Measurements from ENCODE around the gene FSTL3.

The FSTL3 gene

DNA sequence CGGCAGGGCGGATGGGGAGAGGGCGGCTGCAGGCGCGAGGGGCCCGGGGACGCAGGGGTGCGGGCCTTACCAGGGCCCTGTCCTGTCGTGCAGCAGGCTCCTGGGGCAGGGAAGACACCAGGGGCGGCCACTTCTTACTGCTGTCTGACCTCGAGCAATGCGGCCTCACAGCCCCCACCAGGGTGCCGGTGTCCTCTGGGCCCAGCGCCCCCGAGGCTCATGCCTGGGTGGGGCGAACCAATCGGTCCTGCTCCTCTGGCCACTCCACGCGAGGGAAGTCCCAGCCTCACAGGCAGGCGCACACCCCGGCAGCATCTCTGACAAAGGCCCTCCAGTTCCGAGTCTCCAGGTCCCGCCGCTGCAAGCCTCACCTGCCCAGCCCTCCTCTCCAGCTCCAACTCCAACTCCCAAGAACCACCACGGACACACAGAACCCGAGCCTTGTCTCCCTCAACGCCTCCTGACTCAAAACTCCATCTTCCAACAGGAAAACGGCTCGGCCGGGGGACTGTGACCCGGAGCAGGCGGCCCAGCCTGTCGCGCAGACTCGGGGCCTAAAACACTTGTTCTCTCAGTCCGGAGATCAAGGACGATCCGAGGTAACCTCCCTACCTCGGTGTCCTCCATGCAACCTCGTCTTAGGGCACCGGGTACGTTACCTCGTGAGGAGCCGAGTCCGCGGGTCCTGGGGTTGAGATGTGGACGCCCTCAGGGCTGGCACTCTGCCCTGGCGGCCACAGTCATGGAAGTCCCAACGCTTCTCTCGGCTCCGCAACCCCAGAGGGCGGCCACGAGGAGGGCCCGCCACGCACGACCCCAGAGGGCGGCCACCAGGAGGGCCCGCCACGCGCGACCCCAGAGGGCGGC, 30.0 kb upstream of the FSTL3 start:
- no peak for DNase-seq

DNA sequence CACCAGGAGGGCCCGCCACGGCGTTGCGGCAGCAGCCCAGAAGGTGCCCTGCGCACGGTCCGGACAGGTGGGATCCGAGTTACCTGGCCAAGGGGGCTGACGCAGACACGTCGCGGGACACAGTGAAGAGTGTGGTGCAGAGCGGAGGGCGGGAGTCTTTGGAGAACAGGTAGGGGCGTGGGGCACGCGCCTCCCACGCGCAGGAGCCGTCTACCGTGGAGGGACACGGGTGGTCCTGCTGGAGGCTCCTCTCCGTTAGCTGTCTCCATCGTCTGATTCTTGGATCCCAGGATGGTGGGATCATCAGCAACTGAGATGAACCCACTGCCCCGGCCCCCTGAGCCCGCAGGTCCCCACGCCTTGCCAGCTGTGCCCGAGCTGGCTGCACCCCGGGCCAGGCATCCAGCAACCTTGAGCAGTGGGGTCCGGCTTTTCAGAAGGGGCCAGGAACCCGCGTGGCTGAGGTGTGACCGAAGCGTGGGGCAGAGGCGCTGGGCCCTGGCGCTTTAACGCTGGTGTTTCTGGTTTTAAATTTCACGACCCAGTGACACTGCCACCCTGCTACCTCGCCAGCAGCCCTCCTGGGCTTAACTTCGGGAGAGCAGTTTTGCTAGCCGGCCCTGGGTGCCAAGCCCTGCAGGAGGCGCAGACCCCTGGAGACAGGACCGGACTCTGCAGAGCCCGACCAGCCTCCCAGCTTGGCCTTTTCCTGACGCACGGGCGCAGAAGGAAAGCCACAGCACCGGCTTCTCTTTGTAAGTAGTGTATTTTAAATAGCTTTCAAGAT, 29.2 kb upstream of the FSTL3 start:
- no peak for DNase-seq

DNA sequence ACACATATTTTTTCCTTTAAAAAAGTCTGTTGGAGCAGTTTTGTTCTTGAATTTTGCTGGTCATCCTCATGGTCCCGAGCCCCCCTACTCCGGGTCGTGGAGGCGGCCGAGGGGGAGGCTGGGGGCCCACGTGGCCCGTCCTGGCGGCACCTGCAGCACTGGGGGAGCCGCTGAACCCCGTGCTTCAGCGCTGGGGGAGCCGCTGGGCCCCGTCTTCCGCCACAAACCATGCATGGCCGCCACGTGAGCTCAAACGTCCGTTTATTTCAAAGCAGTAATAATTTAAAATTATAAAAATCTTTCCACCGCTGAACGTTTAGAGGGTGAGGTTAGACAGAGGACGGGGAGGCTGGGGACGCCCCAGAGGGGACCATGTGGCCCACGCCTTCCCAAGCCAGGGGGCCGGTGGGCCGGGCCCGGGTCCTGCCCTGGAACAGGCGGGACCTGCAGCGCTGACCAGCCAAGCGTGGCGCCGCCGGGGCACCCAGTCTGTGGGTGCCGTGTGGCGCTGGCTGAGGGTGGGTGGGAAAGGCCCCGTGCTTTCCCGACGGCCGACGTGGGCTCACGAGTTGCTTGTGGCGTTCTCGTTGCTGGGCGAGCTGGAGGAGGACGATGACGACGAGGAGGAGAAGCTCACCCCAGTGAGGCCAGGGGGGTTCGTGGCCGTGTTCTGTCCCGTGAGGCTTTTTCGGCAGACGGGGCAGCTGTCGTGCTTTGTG, 28.5 kb upstream of the FSTL3 start:
- no peak for DNase-seq

DNA sequence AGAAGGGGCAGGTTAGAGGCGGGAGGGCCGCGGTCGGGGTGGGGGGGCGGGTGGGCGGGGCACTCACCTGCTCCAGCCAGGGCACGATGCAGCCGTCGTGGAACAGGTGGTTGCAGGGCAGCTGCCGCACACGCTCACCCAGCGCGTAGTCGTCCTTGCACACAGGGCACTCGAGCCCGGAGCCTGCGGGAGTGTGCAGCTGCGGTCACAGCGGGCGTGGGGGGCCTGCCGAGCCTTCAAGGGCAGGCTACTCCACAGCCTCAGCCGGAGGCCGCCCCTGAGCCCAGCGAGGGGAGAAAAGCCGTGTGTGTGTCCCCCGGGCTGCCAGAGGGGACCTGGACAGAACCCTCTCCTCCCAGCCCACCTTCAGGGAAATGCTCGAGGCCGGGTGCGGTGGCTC, 27.9 kb upstream of the FSTL3 start:
- no peak for DNase-seq

DNA sequence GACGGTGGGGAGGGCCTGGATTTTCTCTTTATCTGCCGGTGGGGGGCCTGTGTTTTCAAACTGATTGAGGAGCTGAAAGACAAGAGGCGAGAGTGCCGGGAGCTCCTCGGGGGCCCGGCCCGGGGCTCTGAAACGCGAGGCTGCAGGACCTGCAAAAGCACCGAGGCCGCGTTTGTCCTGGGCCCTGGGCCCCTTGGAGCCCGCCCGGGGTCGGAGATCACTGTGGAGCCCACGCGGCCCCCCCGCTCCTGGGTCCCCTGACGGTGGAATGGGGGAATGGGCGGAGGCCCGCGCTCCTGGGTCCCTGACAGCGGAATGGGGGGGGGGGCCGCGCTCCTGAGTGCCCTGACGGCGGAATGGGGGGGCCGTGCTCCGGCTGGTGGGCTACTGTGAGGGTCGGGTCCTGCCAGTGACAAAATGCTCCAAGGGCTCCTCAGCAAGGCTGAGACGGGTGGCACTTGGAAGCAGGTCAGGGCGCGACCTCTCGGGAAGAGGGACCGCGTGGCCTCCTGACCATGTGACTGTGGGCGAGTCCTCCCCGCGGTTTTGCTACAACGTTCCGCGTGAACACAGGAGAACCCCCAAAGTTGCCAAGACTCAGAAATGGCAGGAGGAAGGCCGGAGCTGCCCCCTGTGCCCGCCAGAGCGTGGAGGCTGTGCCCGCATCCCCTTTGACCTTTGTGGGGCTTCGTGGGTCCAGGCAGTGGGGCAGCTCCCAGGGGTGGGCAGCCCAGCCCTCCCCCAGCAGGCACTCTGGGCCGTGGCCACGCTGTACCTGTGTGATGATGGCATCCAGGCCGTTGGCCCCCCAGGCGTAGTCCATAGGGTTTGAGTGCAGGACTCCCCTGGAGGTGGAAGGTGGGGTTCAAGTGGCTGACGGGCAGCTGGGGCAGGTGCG, 27.0 kb upstream of the FSTL3 start:
- no peak for DNase-seq

DNA sequence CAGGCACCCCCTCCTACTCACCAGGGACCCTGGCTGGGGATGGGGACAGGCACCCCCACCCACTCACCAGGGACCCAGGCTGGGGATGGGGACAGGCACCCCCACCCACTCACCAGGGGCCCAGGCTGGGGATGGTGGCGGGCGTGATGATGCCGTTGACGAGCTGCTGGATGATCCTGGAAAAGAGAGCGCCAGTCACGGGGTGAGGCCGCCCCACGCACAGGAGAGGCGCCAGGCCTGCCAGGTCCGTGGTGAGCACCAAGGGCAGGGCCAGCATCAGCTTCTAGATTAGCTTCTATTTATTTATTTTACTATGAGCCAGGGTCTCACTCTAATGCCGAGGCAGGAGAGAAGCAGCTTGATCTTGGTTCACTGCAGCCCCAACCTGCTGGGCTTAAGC, 26.1 kb upstream of the FSTL3 start:
- DNase-seq: no peak

DNA sequence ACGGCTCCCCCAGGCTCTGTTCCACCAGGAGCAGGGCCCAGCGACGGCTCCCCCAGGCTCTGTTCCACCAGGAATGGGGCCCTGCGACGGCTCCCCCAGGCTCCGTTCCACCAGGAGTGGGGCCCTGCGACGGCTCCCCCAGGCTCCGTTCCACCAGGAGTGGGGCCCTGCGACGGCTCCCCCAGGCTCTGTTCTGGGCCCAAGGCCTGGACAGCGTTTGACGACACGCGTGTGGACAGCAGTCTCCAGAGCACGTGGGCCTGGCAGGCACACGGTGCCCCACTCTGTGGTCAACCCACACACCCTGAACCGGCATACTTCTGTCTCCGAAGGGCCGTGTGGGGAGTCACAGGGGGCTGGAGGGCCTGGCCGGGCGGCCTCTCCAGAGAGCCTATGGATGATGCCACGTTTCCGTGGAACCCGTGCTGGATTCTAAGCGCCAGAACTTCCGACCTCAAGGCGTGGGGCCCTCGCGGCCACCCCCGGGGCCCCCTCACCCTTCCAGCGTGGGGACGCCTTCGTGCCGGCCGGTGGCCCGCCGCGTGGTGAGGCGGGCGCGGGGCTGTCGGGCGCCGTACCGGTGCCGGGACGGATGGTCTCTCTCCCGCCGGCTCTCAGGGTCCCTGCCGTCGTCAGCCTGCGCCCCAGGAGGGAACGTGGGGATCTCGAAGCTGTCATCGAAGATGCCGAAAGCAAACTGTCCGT, 24.9 kb upstream of the FSTL3 start:
- no peak for DNase-seq

DNA sequence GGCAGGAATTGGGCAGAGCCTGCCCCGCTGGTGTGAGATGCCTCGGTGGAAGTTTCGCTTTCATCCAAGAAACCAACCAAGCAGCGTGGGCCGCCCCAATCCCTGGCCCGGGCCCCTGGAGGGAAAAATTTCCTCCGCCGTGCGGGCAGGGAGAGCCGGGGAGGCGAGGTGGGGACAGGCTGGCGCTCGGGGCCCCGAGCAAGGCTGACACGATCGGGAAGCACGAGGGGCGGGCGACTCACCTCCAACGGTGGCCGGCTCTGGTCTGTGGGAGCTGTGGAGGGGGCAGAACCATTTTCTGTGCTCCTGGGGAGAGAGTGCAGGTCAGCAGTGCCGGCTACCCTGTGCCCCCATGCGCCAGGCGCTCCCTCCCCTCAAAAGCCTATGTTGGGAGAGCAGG, 24.2 kb upstream of the FSTL3 start:
- no peak for DNase-seq

DNA sequence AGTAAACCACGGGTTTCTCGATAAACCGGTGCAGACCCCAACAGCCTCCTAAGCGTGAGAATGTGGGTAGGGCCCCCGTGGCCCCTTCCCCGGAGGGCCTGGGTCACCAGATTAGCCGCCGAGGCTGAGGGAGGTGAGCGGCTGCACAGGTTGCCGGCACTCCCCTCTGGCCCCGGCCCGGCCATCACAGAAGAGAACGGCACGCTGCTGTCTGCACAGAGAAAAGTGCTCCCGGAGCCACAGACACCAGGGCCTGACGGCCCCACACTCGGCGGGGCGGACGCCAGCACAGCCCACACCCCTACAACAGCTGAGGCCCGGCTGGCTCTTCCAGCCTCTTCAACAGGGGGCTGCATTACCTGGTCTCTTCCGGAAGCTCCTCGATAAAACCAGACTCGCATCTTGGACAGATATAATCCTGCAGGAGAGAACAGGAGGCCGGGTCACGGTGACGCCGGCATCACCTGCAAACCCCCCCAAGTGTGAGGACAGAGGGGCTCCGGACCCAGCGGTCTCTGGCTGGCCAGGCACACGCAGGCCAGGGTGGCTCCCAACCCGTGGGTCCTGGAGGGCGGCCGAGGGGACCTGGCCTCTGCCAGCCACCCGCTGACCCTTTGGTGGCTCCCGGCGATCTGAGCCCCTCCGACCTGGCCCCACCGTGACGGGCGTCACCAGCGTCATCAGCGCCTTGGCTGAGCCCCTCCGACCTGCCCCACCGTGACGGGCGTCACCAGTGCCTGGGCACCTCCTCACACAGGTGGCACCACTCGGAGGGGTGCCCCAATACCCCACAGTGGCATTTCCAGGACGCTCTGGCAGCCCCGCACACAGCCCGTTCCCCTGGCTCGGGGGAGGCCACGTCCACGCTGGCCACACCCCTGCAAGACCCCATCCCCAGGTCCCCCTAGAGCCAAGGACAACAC, 23.5 kb upstream of the FSTL3 start:
- DNase-seq: no peak

DNA sequence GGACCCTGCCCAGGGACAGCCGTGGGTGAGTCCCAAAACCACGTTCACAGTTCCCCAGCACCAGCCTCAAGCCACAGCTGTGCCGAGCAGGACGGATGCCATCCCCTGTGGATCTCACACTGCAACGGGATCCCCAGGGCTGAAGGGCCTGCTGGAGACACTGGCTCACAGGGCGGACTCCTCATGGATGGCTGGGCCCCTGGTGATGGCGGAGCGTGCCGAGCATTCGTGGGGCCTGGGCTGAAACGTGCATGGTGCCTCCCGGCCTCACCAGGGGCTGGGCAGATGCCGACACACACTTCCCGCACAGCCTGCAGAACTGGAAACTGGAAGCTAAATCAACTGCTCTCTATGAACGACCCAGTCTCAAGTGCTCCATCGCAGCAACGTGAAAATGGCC, 22.8 kb upstream of the FSTL3 start:
- no peak for DNase-seq

DNA sequence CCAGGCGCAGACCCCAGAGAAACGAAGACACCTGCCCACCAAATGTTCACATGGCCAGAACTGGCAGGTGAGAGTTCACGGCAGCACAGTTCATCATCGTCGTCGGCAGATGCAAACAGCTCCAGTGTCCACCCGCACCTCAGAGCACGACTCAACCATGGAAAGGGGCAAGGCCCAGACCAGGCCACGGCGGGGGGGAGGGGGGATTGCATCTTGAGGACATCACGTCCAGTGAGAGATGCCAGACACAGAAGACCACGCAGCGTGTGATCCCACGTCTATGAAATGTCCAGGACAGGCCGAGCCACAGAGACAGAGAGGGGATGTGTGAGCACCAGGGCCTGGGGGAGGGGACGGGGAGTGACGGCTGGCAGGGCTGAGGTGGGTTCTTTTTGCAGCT, 20.5 kb upstream of the FSTL3 start:
- no peak for DNase-seq

DNA sequence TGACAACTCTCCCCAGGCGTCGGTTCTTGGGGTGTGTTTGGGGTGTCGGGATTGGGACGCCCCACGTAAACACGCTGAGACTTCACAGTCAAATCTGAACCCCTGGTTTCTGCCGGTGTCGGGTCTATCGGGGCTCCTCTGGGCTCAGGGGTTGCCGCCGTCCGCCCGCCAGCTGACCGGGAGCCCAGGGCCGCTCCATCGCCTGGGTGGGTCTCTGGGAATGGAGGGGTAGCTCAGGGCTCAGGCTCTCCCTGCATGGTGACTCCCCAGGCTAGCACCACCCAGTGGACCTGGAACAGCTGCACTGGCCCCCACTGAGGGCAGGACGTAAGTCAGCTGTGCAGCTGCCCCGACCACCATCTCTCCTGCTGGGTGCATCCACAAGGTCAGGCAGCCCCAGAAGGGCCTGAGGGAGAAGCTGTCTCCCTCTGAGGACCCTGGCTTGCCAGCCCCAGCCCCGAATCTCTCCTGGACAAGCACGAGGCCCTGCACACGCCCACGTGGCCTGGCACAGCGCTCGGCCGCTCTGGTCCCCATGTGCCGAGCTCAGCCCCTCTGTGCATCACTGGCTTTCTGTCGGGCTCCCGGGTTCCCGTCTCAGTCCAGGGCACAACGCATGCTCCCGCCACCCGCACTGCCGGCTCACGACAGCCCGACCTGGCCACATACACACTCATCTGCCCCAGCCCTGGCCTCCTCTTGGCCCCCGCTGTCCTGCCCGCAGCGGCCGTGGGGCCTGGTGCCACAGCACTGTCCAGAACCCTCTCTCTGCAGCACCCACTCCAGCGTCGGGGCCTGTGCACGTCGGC, 19.2 kb upstream of the FSTL3 start:
- DNase-seq: no peak

DNA sequence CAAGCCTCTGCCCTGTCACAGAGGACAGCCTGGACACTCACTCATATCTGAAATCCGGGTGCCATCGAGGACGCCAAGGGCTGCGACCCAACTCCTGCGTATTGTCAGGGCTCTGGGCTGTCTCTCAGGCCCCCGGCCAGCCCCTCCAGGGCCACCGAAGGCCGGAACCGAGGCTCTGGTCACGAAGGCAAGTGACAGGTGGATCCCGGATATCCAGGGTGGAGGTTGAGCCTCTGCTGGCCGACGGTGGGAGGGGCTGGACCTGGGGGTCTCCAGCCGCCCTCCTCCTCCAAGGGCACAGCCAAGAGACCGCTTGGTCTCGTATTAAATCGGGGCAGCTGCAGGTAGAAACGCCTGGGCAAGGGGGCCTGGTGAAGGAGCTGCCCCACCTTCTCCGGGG, 18.6 kb upstream of the FSTL3 start:
- no peak for DNase-seq

DNA sequence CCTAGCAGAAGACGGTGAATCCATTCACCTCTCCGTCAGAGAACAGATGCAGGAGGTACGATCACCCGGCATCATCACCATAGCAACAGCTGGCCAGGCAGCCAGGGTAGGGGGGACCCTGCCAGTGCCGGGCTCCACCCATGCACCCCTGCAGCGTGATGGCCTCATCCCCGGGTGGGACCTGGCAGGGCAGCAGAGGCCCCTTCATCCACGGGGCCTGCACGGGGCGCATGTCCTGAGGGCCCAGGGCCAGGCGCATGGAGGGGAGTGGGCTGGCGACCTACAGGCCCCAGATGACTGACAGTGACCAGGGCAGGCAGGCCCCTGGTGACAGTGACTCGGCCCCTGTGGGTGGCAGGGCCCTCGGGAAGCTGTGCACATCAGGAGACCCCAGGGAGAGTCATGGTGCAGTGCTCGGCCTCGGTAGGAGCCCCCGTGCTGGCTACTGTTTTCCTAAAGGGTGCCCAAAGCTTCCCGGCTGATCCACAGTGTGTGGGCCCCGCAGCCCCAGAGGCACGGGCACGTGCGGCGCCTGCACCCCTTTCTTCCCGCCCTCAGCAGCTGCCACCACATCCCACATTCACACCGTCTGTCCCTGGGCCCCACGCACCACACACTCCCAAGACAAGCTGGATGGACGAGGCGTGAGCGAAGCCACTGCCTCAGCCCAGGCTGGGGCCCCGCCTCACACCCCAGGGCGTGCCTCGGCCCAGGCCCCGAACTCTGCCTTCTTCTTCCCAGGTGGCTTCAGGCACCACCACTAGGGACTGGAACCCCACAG, 17.9 kb upstream of the FSTL3 start:
- no peak for DNase-seq

DNA sequence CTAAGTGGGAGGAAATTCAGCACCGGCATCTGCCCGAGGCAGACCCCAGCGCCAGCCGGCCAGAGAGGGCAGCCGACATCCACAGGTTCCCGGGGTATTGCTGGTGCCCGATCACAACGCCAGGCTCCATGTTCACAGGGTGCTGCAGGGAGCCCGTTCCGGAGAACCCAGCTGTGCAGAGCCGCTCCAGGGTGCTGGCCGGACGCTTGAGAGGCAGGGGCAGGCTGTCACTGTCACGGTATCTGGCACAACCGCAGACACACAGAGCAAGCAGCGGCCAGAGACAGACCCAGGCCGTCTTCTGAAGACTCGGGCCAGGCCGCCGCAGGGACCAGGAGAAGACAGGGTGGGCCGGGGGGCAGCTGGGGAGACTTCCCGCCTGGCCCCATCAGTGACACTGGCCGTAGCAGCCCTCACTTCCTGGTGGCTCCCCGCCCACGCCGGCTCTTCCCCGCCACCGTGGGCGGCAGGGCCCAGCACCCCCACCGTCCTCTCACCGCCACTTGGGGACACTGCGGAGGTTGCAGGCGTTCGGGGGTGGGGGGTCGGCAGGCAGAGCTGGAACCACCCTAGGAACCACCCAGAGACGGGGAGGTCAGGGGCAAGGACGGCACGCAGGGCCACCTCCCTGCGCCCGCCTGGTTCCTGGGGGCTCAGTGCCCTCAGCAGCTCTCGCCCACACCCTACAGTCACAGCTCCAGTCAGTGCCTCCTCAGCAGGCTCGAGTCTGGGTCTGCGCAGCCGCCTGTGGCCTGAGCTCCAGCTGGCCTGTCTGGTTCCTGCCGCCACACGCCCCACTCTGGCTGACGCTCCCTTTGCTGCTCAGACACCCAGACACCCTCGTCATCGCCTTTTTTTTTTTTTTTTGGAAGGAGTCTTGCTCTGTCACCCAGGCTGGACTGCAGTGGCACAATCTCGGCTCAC, 17.0 kb upstream of the FSTL3 start:
- DNase-seq: no peak

DNA sequence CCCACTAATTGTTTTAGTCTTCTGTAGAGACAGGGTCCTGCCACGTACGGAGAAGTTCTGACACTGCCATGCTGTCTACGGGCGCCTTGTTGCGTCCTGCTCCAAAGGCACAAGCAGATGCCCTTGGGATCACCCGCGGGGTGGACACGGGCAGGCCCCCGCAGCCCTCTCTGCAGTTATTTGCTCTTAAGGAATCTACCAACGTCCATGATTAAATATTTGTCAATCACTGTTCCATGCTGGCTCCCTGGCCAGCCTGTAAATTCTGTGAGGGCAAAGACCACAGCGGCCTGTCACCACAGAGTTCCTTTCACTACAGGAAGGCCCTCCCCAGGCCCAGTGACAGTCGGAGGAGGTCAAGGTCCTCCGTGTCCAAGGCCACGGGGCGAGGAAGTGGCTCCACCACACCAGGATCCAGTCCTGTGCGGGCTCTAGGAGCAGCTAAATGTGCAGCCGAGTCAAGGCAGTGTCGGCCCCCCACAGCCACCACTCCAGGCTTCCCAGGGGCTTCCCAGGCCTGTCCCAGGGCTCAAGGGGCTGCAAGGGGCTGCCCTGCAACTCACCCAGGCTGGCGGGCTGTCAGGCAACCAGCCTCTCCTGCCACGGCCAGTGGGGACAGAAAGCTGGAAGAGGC, 15.3 kb upstream of the FSTL3 start:
- no peak for DNase-seq

DNA sequence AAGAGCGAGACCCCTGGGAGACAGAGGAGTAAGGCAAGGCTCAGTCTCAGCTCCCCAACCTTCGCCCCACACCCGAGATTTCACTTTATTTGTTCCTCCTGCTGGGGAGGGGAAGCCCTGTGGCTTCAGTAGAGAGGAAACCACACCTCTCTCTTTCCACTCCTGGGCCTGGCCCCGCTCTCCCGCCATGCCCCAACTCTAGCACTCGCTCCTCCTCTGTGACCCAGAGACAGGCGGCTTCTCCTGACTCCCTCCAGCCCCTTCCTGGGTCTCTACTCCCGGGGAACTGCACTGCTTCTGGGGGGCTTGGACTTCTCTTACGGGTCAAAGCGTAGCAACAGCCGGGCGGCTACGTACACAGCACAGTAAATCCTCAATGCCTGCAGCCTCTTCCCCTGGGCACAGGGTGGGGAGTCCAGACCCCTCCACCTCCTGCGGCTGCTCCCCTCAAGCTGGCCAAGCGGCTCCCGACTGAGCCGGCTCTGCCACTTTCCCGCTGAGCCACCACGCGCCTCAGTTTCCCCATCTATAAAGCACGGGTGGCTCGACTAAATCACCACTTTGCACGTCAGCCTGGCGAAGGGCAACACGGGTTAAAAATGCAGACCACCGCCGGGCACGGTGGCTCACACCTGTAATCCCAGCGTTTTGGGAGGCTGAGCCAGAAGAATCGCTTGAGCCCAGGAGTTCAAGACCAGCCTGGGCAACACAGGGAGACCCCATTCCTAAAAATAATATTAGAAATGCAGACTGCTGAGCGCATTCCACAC, 14.6 kb upstream of the FSTL3 start:
- DNase-seq: no peak

Measured in NCI-H510A treated with DMSO at 0.1 percent for 48 hours (cell line).